ENCODE measurements around the gene SMTN. TPM values are rescaled to one million over a fixed set of nuclear protein-coding genes. Genes with fewer than 3 reads are reported as not detected.
A peak's percentile ranks its signal among the peaks of the same experiment; 100 is the strongest.

Gene SMTN
- total RNA-seq, 3 donors from 2014 or later, result 13.9 to 54.1 (median 41.6) TPM

- TF ChIP-seq, protein P1, sequence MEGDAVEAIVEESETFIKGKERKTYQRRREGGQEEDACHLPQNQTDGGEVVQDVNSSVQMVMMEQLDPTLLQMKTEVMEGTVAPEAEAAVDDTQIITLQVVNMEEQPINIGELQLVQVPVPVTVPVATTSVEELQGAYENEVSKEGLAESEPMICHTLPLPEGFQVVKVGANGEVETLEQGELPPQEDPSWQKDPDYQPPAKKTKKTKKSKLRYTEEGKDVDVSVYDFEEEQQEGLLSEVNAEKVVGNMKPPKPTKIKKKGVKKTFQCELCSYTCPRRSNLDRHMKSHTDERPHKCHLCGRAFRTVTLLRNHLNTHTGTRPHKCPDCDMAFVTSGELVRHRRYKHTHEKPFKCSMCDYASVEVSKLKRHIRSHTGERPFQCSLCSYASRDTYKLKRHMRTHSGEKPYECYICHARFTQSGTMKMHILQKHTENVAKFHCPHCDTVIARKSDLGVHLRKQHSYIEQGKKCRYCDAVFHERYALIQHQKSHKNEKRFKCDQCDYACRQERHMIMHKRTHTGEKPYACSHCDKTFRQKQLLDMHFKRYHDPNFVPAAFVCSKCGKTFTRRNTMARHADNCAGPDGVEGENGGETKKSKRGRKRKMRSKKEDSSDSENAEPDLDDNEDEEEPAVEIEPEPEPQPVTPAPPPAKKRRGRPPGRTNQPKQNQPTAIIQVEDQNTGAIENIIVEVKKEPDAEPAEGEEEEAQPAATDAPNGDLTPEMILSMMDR (IDR thresholded peaks at IDR 0.05), result no peak
- TF ChIP-seq POLR2A (IDR thresholded peaks at IDR 0.05), result no peak
- no peak for TF ChIP-seq POLR2AphosphoS5 (IDR thresholded peaks at IDR 0.05)
- no peak overlapping the region for H3K4me3 ChIP-seq
- no peaks in the 10 kb centered on the region for H3K9me3 ChIP-seq
- H3K27me3 ChIP-seq, result no peaks in the 10 kb centered on the region
- peak overlapping the region in 1 of 2 donors; percentile 9 for H3K27ac ChIP-seq
- intact Hi-C loops (cut with DNase I; ENCODE audit: low total_unique reads), result no loop called here
- H3K36me3 ChIP-seq, result no peaks in the 10 kb centered on the region
- DNase-seq (ENCODE audit: low spot score in 2 of 2), result no peak
- peaks cover 8 to 9% of the 10 kb centered on the region in 2 donors for H3K4me1 ChIP-seq
Measured at GRCh38 chr22:31040542-31041398, 40.3 kb upstream of the SMTN start.

GRCh38 chr22:31044262-31044861, 36.8 kb upstream of the SMTN start:
- Histone ChIP-seq H3K4me1 (peaks cover 0 to 6% of the 10 kb centered on the region in 2 donors), H3K9me3 (no peaks in the 10 kb centered on the region), H3K36me3 (no peaks in the 10 kb centered on the region), H3K27me3 (no peaks in the 10 kb centered on the region), H3K27ac (peak overlapping the region; percentile 75 to 91), H3K4me3 (peak overlapping the region in 1 of 3 donors; percentile 42)
- DNase-seq (ENCODE audit: low spot score in 2 of 2), result peak; percentile 57 to 68
- intact Hi-C loops (cut with DNase I; ENCODE audit: low total_unique reads), result no loop called here
- TF ChIP-seq POLR2AphosphoS5 (IDR thresholded peaks at IDR 0.05) (no peak), POLR2A (IDR thresholded peaks at IDR 0.05) (no peak)
- TF ChIP-seq, protein P1 (IDR thresholded peaks at IDR 0.05), result no peak

- Histone ChIP-seq H3K27ac (peak overlapping the region; percentile 70 to 90), H3K27me3 (no peaks in the 10 kb centered on the region), H3K4me1 (peaks cover 0 to 6% of the 10 kb centered on the region in 2 donors), H3K9me3 (no peaks in the 10 kb centered on the region), H3K36me3 (no peaks in the 10 kb centered on the region), H3K4me3 (no peak overlapping the region)
- TF ChIP-seq POLR2AphosphoS5 (IDR thresholded peaks at IDR 0.05) (no peak), POLR2A (IDR thresholded peaks at IDR 0.05) (no peak)
- TF ChIP-seq, protein P1 (IDR thresholded peaks at IDR 0.05), result no peak
- no peak for DNase-seq (ENCODE audit: low spot score in 2 of 2)
- intact Hi-C loops (cut with DNase I; ENCODE audit: low total_unique reads), result no loop called here
Measured at GRCh38 chr22:31045900-31046538, 35.1 kb upstream of the SMTN start.

- H3K27ac ChIP-seq, result peak overlapping the region; percentile 70 to 90
- intact Hi-C loops (cut with DNase I; ENCODE audit: low total_unique reads), result no loop called here
Measured at GRCh38 chr22:31046539-31047226, 34.4 kb upstream of the SMTN start.

More at GRCh38 chr22:31046539-31047226, 34.4 kb upstream of the SMTN start:
- TF ChIP-seq POLR2AphosphoS5 (IDR thresholded peaks at IDR 0.05) (peak; percentile 43 to 71 (median 53)), POLR2A (IDR thresholded peaks at IDR 0.05) (no peak)
- TF ChIP-seq, protein P1 (IDR thresholded peaks at IDR 0.05), result no peak
- peaks cover 0 to 6% of the 10 kb centered on the region in 2 donors for H3K4me1 ChIP-seq
- peak in 1 of 2 donors; percentile 45 for DNase-seq (ENCODE audit: low spot score in 2 of 2)
- no peak overlapping the region for H3K4me3 ChIP-seq
- H3K9me3 ChIP-seq, result no peaks in the 10 kb centered on the region
- no peaks in the 10 kb centered on the region for H3K27me3 ChIP-seq
- H3K36me3 ChIP-seq, result no peaks in the 10 kb centered on the region

Measured in breast epithelium (tissue), 4 donors.